H9 (cell line): ENCODE measurements around the gene IQCK. TPM values are rescaled to one million over a fixed set of nuclear protein-coding genes. Genes with fewer than 3 reads are reported as not detected.

Experiments used
- DNase-seq: peaks from one replicate; pipeline ENCODE4 v3.0.0-alpha.2; 2017
- H2AFZ ChIP-seq: one replicate; pipeline ENCODE4 v1.6.1; 2013; ENCODE audit warnings: mild to moderate bottlenecking, low read length, control low read depth, moderate library complexity
- H2AK5ac ChIP-seq: 2 replicates; pipeline ENCODE4 v1.6.1; 2013; ENCODE audit warnings: low read length, control low read depth, mixed read lengths; ENCODE audit not compliant: insufficient read length
- H2BK120ac ChIP-seq: one replicate; pipeline ENCODE4 v1.6.1; 2013; ENCODE audit warnings: low read depth, mild to moderate bottlenecking, low read length, control low read depth, inconsistent platforms; ENCODE audit not compliant: poor library complexity, severe bottlenecking
- H2BK12ac ChIP-seq: 2 replicates; pipeline ENCODE4 v1.6.1; 2013; ENCODE audit warnings: low read length, control low read depth, mixed read lengths, low read depth; ENCODE audit not compliant: insufficient read length
- H2BK15ac ChIP-seq: 2 replicates; pipeline ENCODE4 v1.6.1; 2013; ENCODE audit warnings: low read depth, low read length, control low read depth
- H2BK20ac ChIP-seq: one replicate; pipeline ENCODE4 v1.6.1; 2013; ENCODE audit warnings: low read depth, mild to moderate bottlenecking, low read length, control low read depth, inconsistent platforms; ENCODE audit not compliant: poor library complexity, severe bottlenecking
- H2BK5ac ChIP-seq: 2 replicates; pipeline ENCODE4 v1.6.1; 2013; ENCODE audit warnings: low read length, control low read depth, mixed read lengths; ENCODE audit not compliant: insufficient read length
- H3K14ac ChIP-seq: 2 replicates; pipeline ENCODE4 v1.6.1; 2013; ENCODE audit warnings: low read length, control low read depth; ENCODE audit not compliant: insufficient read depth
- H3K18ac ChIP-seq: 2 replicates; pipeline ENCODE4 v1.6.1; 2013; ENCODE audit warnings: low read depth, mild to moderate bottlenecking, mixed read lengths, low read length, control low read depth; ENCODE audit not compliant: insufficient read length
- H3K23ac ChIP-seq: 2 replicates; pipeline ENCODE4 v1.6.1; 2013; ENCODE audit warnings: low read length, control low read depth, mixed read lengths, low read depth; ENCODE audit not compliant: insufficient read length
- H3K23me2 ChIP-seq: 2 replicates; pipeline ENCODE4 v1.6.1; 2013; ENCODE audit warnings: low read depth, mild to moderate bottlenecking, mixed read lengths, low read length, control low read depth; ENCODE audit not compliant: insufficient read length, poor library complexity, severe bottlenecking
- H3K27ac ChIP-seq: 2 replicates; pipeline ENCODE4 v1.5.1; 2013; ENCODE audit warnings: low read length, control low read depth, mixed read lengths, low read depth; ENCODE audit not compliant: insufficient read length
- H3K27me3 ChIP-seq: 2 replicates; pipeline ENCODE4 v1.6.1; 2013; ENCODE audit warnings: low read length, control low read depth, inconsistent platforms; ENCODE audit not compliant: insufficient read depth
- H3K4ac ChIP-seq: 2 replicates; pipeline ENCODE4 v1.6.1; 2013; ENCODE audit warnings: low read depth, mild to moderate bottlenecking, control low read depth, inconsistent platforms, low read length, moderate library complexity
- H3K4me1 ChIP-seq: 2 replicates; pipeline ENCODE4 v1.6.1; 2013; ENCODE audit warnings: low read length, control low read depth, inconsistent platforms; ENCODE audit not compliant: insufficient read depth
- H3K4me2 ChIP-seq: 2 replicates; pipeline ENCODE4 v1.6.1; 2013; ENCODE audit warnings: low read length, control low read depth, mixed read lengths; ENCODE audit not compliant: insufficient read length, insufficient read depth
- H3K56ac ChIP-seq: 2 replicates; pipeline ENCODE4 v1.6.1; 2013; ENCODE audit warnings: low read depth, mild to moderate bottlenecking, mixed read lengths, low read length, control low read depth; ENCODE audit not compliant: insufficient read length
- H3K79me1 ChIP-seq: 2 replicates; pipeline ENCODE4 v1.6.1; 2013; ENCODE audit warnings: low read depth, mild to moderate bottlenecking, moderate library complexity, low read length, control low read depth, inconsistent platforms; ENCODE audit not compliant: insufficient read depth, poor library complexity, severe bottlenecking
- H3K79me2 ChIP-seq: 2 replicates; pipeline ENCODE4 v1.6.1; 2013; ENCODE audit warnings: low read length, control low read depth, inconsistent platforms; ENCODE audit not compliant: insufficient read depth
- H3K9ac ChIP-seq: 2 replicates; pipeline ENCODE4 v1.6.1; 2013; ENCODE audit warnings: low read length, control low read depth, mixed read lengths; ENCODE audit not compliant: insufficient read length; ENCODE audit errors: extremely low read depth
- H3K9me3 ChIP-seq: one replicate; pipeline ENCODE4 v1.6.1; 2013; ENCODE audit warnings: low read depth, low read length, inconsistent platforms; ENCODE audit not compliant: control insufficient read depth
- H3T11ph ChIP-seq: one replicate; pipeline ENCODE4 v1.6.1; 2013; ENCODE audit warnings: mild to moderate bottlenecking, low read length, control low read depth, inconsistent platforms
- H4K20me1 ChIP-seq: one replicate; pipeline ENCODE4 v1.6.1; 2013; ENCODE audit not compliant: control insufficient read depth, insufficient read length, insufficient read depth
- H4K5ac ChIP-seq: 2 replicates; pipeline ENCODE4 v1.6.1; 2013; ENCODE audit warnings: low read depth, mild to moderate bottlenecking, mixed read lengths, low read length, control low read depth; ENCODE audit not compliant: insufficient read length
- H4K8ac ChIP-seq: replicated peaks from 2 replicates; pipeline ENCODE4 v1.6.1; 2013; ENCODE audit warnings: low read length, control low read depth, mixed read lengths, low read depth; ENCODE audit not compliant: insufficient read length
- H4K91ac ChIP-seq: 2 replicates; pipeline ENCODE4 v1.6.1; 2013; ENCODE audit warnings: low read depth, mild to moderate bottlenecking, moderate library complexity, mixed read lengths, low read length, control low read depth; ENCODE audit not compliant: insufficient read length
- H3K27ac Mint-ChIP-seq, 3 experiments: 2 replicates in 2 of 3; 3 replicates in 1 of 3; pipeline ENCODE4 v1.8.0; 2020 to 2021; ENCODE audit warnings: mixed read lengths in 3 of 3, mild to moderate bottlenecking in 1 of 3, moderate library complexity in 1 of 3
- H3K27me3 Mint-ChIP-seq: 2 replicates; pipeline ENCODE4 v1.8.0; 2021; ENCODE audit warnings: low read depth, mild to moderate bottlenecking, moderate library complexity, mixed read lengths
- H3K36me3 Mint-ChIP-seq, 3 experiments: 2 replicates in 2 of 3; 3 replicates in 1 of 3; pipeline ENCODE4 v1.8.0; 2020 to 2021; ENCODE audit warnings: low read depth in 3 of 3, mixed read lengths in 3 of 3; ENCODE audit not compliant: insufficient read depth in 1 of 3
- H3K4me1 Mint-ChIP-seq, 2 experiments: 2 replicates each; pipeline ENCODE4 v1.8.0; 2020; ENCODE audit warnings: mixed read lengths in 2 of 2
- H3K4me3 Mint-ChIP-seq, 2 experiments: 2 replicates in 1 of 2; 3 replicates in 1 of 2; pipeline ENCODE4 v1.8.0; 2020 to 2021; ENCODE audit warnings: mild to moderate bottlenecking in 2 of 2, mixed read lengths in 2 of 2, moderate library complexity in 1 of 2
- H3K9me3 Mint-ChIP-seq, 2 experiments: 2 replicates in 1 of 2; 3 replicates in 1 of 2; pipeline ENCODE4 v1.8.0; 2020; ENCODE audit warnings: mild to moderate bottlenecking in 2 of 2, mixed read lengths in 2 of 2, moderate library complexity in 1 of 2
- CTCF ChIP-seq: fragments of 200-600 bp; sonication (generic); conservative IDR thresholded peaks from 3 replicates; pipeline ENCODE4 v1.8.0; 2021; ENCODE audit warnings: antibody characterized with exemption, mild to moderate bottlenecking
- WGBS: extraction: QIAGEN DNeasy Blood & Tissue Kit; methylation state at CpG from one replicate; pipeline ENCODE4 v1.1.7; 2013; ENCODE audit warnings: missing lambda C conversion rate, low lambda C conversion rate, mixed read lengths; ENCODE audit not compliant: insufficient read length; ENCODE audit errors: extremely low coverage; 5-methylcytosine and 5-hydroxymethylcytosine counted together
- total RNA-seq: library from RNA; stranded (reverse); gene quantifications from 2 replicates; pipeline ENCODE4 v1.2.1, GENCODE V29; 2021

IQCK gene
- total RNA-seq, 1 experiment from 2014 or later, result 9.0 TPM

GRCh38 chr16:19842426-19843157 lies 124.5 kb downstream of the IQCK start:
- Histone ChIP-seq H2BK120ac (no peak overlapping the region), H4K5ac (no peak overlapping the region), H3K56ac (no peak overlapping the region), H2BK5ac (no peak overlapping the region), H3K14ac (no peak overlapping the region), H3K27ac (no peak overlapping the region), H3K27me3 (no peaks in the 10 kb centered on the region), H2BK12ac (no peak overlapping the region), H3K79me1 (no peaks in the 10 kb centered on the region), H2BK15ac (no peak overlapping the region), H2BK20ac (no peak overlapping the region), H2AFZ (no peak overlapping the region), H3K23ac (no peak overlapping the region), H3K18ac (no peak overlapping the region), H3K4me1 (peaks cover 4% of the 10 kb centered on the region; the same call in 1 of the 2 replicates), H3K4me2 (no peak overlapping the region), H3K9ac (no peak overlapping the region), H3K23me2 (no peaks in the 10 kb centered on the region), H3K4ac (no peak overlapping the region), H3K79me2 (no peaks in the 10 kb centered on the region), H3T11ph (no peak overlapping the region), H4K8ac (no peak overlapping the region), H3K9me3 (no peaks in the 10 kb centered on the region), H4K91ac (no peak overlapping the region), H4K20me1 (no peaks in the 10 kb centered on the region), H2AK5ac (no peak overlapping the region)
- DNase-seq, result no peak
- TF ChIP-seq CTCF, result no peak
- H3K36me3 Mint-ChIP-seq, result no peaks in the 10 kb centered on the region
- H3K4me3 Mint-ChIP-seq, result no peak overlapping the region
- no CpG with 5 or more reads among the region's 6 CpGs for WGBS
- peaks cover 9 to 12% of the 10 kb centered on the region in 2 experiments for H3K4me1 Mint-ChIP-seq
- no peaks in the 10 kb centered on the region for H3K9me3 Mint-ChIP-seq
- no peaks in the 10 kb centered on the region for H3K27me3 Mint-ChIP-seq
- no peak overlapping the region for H3K27ac Mint-ChIP-seq
